Right kidney (tissue), 9 donors: ENCODE data around the gene DSPP.
"Not testable (repeated sequence)": the region's sequence is repeated elsewhere in the genome, so short reads cannot be mapped to it uniquely, and the experiment has no call there.

Experiments used
- DNase-seq: peaks from one replicate; pipeline ENCODE4 v3.0.0-alpha.2; 2016
- long read RNA-seq, 8 donors: transcript quantifications; one replicate each; lab custom pipeline, GENCODE V29; 2026

Gene DSPP
- long read RNA-seq, donor 1: 0 reads
- long read RNA-seq, donor 2: 0 reads
- long read RNA-seq, donor 3: 0 reads
- long read RNA-seq, donor 4: 0 reads
- long read RNA-seq, donor 5: 0 reads
- long read RNA-seq, donor 6: 0 reads
- long read RNA-seq, donor 7: 0 reads
- long read RNA-seq, donor 8: 0 reads

DNA sequence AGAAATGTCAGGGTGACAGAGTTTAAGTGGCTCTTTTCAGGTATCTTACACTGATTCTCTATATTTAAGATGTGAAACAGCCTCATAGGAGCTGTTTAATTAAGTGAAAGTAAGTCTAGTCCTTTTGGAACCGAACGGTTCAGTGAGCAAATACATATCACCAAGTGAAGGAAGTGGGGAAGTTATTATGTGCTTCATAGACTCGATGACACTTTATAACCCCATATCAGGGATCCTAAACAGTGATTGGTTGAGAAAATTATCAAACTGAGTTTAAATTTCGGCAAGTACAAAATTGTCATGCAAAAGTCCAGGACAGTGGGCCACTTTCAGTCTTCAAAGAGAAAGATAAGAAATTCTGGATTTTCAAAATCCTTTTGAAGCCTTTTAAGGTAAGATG, at the start of gene DSPP:
Gene DSPP, plus strand, starts transcription at position 301 of the 400 bp plus-strand sequence. CDS start 2,380 bp downstream, outside the sequence.
- no peak for DNase-seq

- DNase-seq: no peak
These were observed 49.1 kb upstream of the DSPP start for GRCh38 chr4:87559090-87559837.

- no peak for DNase-seq
These were observed 47.5 kb upstream of the DSPP start for GRCh38 chr4:87560802-87561201.

DNA sequence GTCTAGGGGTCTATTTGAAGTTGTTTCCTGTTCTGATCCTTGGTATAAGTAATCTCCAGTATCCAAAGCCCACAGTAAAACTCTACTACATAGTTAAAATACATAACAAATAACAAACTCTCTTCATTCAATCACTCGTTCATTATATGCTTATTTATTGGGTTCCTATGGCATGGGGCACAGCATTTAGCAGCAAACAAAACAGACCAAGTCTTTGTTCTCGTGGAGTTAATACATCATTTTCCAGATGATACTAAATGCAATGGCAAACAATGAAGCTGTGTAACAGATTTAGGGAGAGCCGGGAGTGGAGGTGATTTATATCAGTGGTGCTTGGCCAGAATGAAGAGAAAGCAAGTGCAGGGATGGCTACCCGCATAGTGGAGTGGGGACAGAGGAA, 42.6 kb upstream of the DSPP start:
- no peak for DNase-seq

DNA sequence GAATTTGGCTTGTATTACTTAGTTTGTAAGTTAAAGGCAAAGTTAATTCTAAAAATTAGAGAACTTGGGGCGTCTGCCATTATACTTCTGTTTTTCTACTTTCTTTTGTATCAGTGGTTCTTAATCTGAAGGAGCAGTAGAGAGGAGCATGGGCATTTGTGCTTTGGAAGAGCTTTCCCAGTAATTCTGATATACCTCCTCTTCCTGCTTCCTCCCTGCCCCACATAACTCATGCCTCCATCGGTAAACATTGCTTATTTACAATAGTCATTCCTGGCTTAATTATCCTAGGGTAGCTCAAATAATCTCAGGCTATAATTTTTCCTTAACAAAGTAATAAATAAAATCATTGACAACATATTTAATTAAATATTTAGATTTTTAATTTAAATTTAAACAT, 42.1 kb upstream of the DSPP start:
- no peak for DNase-seq

DNA sequence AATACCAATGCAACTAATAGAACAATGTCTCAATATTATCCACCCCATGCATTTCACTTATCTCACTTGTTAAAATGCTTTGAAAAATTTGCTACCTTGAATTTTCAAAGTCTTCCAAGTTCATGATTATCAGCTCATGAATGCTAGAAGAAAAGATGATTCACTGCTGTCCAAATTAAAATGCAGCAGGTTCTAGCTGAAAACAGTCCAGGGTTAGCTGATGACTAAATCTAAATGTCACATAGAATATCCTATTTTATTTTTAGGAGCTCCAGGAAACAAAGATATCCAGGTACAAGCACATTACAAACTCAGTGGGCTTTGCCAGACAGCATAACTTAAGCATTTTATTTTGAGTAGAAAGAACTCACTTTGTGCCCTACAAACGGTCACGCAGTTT, 41.1 kb upstream of the DSPP start:
- no peak for DNase-seq

DNA sequence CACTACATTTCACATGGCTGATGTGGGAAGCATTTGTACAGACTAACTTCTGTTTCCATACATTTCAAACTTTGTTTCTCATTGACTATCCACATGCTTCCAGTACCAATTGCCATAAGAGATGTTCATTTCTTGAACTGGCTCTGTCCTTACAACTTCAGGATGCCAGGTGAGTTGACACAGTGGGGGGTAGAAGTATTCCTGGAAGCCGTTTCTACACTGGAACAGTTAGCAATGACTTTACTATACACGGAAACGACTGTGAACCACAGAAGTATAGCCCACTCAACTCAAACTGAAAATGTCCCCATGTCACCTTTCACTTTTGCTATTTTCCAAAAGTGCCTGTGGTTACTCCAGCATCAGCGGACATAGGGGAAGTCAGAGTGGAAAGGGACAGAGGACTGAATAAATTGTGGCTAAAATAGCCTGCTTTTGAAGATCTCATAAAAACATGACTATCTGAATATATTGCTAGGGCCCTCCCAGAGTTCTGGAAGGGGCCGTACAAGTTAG, 38.0 kb upstream of the DSPP start:
- no peak for DNase-seq

DNA sequence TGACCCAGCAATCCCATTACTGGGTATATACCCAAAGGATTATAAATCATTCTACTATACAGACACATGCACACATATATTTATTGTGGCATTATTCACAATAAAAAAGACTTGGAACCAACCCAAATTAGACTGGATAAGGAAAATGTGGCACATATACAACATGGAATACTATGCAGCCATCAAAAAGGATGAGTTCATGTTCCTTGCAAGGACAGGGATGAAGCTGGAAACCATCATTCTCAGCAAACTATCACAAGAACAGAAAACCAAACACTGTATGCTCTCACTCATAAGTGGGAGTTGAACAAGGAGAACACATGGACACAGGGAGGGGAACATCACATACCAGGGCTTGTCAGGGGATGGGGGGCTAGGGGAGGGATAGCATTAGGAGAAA, 34.0 kb upstream of the DSPP start:
- not testable (repeated sequence) for DNase-seq

- DNase-seq: no peak
These were observed 33.3 kb upstream of the DSPP start for GRCh38 chr4:87574996-87575395.

DNA sequence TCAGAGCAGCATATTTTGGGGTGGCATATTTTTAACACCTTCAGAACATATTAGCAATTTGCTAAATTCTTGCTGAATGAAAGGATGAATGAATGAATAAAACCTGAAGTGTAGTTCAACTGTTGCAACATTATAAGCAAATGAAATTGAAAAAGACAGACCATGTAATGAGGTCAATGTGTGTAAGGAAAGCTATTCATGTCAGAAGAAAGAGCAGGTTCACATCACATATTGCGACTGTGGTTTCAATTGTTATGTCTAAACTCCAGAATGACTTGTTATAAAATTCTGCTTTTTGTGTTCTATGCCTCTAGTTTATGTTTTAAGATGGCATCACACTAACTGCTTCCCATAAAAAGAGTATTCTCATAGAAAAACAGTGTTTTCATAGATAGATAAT, 32.9 kb upstream of the DSPP start:
- no peak for DNase-seq

- DNase-seq: no peak
These were observed 32.3 kb upstream of the DSPP start for GRCh38 chr4:87575983-87576382.

DNA sequence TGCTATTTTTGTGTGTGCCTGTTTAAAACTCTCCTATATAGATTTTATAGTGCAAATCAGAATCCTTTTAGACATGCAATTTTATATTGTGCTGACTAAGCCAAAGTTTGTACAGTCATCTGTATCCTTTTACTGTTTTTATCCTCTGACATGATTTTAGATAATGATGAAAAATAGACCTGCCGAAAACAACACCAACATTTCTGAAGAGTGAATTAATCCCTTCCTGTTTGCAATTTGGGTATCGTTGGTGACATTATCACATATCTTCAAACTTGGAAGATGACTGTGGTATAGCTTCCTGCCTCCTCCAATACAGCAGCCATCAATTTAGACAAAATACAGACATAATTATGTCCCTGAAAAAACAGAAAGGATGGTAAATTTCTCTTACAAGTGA, 28.9 kb upstream of the DSPP start:
- no peak for DNase-seq

- no peak for DNase-seq
These were observed 28.3 kb upstream of the DSPP start for GRCh38 chr4:87580057-87580456.

DNA sequence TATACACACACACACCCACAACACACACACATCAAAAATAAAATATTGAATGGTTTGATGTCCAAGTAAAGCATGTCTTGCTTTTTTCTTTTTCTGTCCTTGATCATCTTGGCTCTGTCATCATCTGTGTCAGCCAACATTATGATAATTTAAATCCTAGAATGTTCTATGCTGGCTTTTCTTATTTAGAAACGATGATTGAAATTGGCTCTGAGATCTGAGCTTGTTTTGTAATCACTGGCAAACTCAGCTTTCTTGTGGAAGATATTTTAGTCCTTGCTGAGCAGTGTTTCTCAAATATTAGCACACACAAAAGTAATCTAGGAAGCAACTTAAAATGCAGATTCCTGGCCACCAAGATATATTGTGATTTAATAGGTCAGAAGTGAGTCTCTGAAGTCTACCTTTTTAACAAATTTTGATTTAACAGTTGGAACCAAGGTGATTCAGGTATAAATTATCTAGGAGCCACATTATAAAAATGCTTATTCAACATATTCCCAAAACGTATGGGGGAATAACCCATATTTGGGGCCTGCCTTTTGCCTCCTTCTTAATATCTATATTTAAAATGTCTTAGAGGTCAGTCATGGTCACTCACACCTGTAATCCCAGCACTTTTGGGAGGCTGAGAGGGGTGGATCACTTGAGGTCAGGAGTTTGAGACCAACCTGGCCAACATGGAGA, 24.0 kb upstream of the DSPP start:
- no peak for DNase-seq

- no peak for DNase-seq
These were observed 18.8 kb upstream of the DSPP start for GRCh38 chr4:87589531-87589930.

GRCh38 chr4:87592124-87592523, 16.2 kb upstream of the DSPP start:
- DNase-seq: no peak

GRCh38 chr4:87601361-87601760, 7.0 kb upstream of the DSPP start:
- DNase-seq: no peak

DNA sequence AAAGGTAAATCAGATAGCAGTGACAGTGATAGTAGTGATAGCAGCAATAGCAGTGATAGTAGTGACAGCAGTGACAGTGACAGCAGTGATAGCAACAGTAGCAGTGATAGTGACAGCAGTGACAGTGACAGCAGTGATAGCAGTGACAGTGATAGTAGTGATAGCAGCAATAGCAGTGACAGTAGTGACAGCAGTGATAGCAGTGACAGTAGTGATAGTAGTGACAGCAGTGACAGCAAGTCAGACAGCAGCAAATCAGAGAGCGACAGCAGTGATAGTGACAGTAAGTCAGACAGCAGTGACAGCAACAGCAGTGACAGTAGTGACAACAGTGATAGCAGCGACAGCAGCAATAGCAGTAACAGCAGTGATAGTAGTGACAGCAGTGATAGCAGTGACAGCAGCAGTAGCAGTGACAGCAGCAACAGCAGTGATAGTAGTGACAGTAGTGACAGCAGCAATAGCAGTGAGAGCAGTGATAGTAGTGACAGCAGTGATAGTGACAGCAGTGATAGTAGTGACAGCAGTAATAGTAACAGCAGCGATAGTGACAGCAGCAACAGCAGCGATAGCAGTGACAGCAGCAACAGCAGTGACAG, 6.1 kb downstream of the DSPP start:
- no peak for DNase-seq

- no peak for DNase-seq
These were observed 7.9 kb downstream of the DSPP start for GRCh38 chr4:87616268-87616667.

GRCh38 chr4:87620086-87620485, 11.8 kb downstream of the DSPP start:
- no peak for DNase-seq

DNA sequence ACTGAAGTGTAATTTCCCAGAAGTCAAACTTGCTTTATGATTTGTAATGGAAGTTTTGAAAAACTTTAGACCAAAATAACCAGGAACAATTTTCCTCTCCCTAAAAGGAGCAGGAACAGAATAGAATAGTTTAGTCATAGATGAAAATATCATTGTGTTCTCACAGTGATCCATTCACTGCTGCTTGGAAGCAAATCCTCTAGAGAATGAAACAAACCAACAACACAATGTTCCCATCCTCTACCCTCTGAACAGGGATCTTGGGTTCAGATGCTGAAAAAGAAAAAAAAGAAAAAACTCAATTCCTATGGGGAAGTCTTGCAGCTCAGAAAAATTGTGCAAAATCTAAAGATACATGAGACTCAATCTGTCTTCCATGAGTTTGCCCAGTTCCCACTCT, 12.2 kb downstream of the DSPP start:
- DNase-seq: no peak

DNA sequence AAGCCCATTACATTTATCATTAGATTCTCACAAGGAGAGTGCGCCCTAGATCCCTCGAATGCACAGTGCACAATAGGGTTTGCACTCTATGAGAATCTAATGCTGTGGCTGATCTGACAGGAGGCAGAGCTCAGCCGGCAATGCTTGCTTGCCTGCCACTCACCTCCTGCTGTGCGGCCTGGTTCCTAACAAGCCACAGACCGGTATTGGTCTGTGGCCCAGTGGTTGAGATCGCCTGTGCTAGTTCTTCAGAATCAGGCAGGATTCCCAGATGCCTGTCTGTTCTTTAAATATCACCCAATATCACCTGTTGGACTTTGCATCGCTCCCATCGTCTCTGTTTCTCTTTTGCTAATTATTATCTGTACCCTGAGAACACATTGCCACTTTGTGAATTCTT, 14.0 kb downstream of the DSPP start:
- DNase-seq: no peak

DNA sequence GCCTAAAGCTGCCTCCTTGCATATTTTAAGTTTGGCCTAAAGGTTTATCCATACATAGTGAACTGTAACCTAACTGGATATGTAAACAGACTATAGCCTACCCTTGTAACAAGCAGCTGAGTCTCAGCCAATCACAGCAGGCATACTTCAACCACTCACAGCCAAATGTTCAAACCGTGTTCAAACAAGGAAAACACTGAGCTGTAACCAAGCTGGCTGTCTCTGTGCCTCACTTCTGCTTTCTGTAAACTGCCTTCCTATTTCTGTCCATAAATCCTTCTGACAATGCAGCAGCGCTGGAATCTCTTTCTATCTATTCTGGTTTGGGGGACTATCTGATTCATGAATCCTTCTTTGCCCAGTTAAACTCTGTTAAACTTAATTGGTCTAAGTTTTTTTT, 16.4 kb downstream of the DSPP start:
- DNase-seq: no peak
